WTC11 (cell line): ENCODE results near the gene CYGB.

Experiments
- CREM ChIP-seq: sonication (generic); formaldehyde crosslinking; IDR thresholded peaks from 2 replicates; pipeline ENCODE4 v1.8.1; 2022; ENCODE audit warnings: mild to moderate bottlenecking, missing genetic modification reagents, moderate library complexity
- CTCF ChIP-seq: fragments of 200-600 bp; IDR thresholded peaks from 2 replicates; pipeline ENCODE4 v1.8.0; 2022; ENCODE audit warnings: antibody characterized with exemption
- FOXJ3 ChIP-seq: sonication (generic); formaldehyde crosslinking; IDR thresholded peaks from 2 replicates; pipeline ENCODE4 v1.9.0; 2021; ENCODE audit warnings: missing genetic modification reagents, mild to moderate bottlenecking, borderline replicate concordance
- FOXP4 ChIP-seq: sonication (generic); formaldehyde crosslinking; IDR thresholded peaks from 2 replicates; pipeline ENCODE4 v1.8.0; 2022; ENCODE audit warnings: mild to moderate bottlenecking, missing genetic modification reagents
- IRF1 ChIP-seq: sonication (generic); formaldehyde crosslinking; IDR thresholded peaks from 2 replicates; pipeline ENCODE4 v1.8.0; 2023; ENCODE audit warnings: missing genetic modification reagents
- NFE2L1 ChIP-seq: sonication (generic); formaldehyde crosslinking; IDR thresholded peaks from 2 replicates; pipeline ENCODE4 v1.8.1; 2023; ENCODE audit warnings: missing genetic modification reagents
- NFYB ChIP-seq: sonication (generic); formaldehyde crosslinking; conservative IDR thresholded peaks from 2 replicates; pipeline ENCODE4 v1.8.0; 2022; ENCODE audit warnings: low read depth, missing genetic modification reagents
- NR1H2 ChIP-seq: sonication (generic); formaldehyde crosslinking; IDR thresholded peaks from 2 replicates; pipeline ENCODE4 v1.9.0; 2021; ENCODE audit warnings: mild to moderate bottlenecking, moderate library complexity, missing genetic modification reagents
- PREB ChIP-seq: sonication (generic); formaldehyde crosslinking; IDR thresholded peaks from 2 replicates; pipeline ENCODE4 v1.8.1; 2022; ENCODE audit warnings: mild to moderate bottlenecking, missing genetic modification reagents, moderate library complexity, borderline replicate concordance
- TCF7 ChIP-seq: sonication (generic); formaldehyde crosslinking; IDR thresholded peaks from 2 replicates; pipeline ENCODE4 v1.8.0; 2022; ENCODE audit warnings: mild to moderate bottlenecking, low read depth, missing genetic modification reagents, moderate library complexity
- USF2 ChIP-seq: sonication (generic); formaldehyde crosslinking; IDR thresholded peaks from 2 replicates; pipeline ENCODE4 v1.8.1; 2023; ENCODE audit warnings: mild to moderate bottlenecking, missing genetic modification reagents, moderate library complexity
- ZNF121 ChIP-seq: sonication (generic); formaldehyde crosslinking; IDR thresholded peaks from 2 replicates; pipeline ENCODE4 v1.8.0; 2023; ENCODE audit warnings: missing genetic modification reagents
- ZNF281 ChIP-seq: sonication (generic); formaldehyde crosslinking; IDR thresholded peaks from 2 replicates; pipeline ENCODE4 v1.8.0; 2023; ENCODE audit warnings: mild to moderate bottlenecking, missing genetic modification reagents

GRCh38 chr17:76527430-76528111 is 9.9 kb downstream of the CYGB start:
- TF ChIP-seq NR1H2 (CRISPR knock-in tag) (no peak), ZNF121 (CRISPR knock-in tag) (no peak), CTCF (no peak), FOXJ3 (CRISPR knock-in tag) (no peak), TCF7 (no peak), USF2 (CRISPR knock-in tag) (no peak), IRF1 (CRISPR knock-in tag) (no peak), NFE2L1 (CRISPR knock-in tag) (no peak), ZNF281 (CRISPR knock-in tag) (no peak), PREB (CRISPR knock-in tag) (no peak), CREM (no peak), NFYB (CRISPR knock-in tag) (no peak), FOXP4 (no peak)
